NCI-H226 (cell line): ENCODE data around the gene INPP5D.
A peak's percentile ranks its signal among the peaks of the same experiment; 100 is the strongest.

Source experiments
- DNase-seq: peaks from one replicate; pipeline ENCODE4 v3.0.0-alpha.2; 2015

INPP5D gene

GRCh38 chr2:233250568-233250967 is 190.4 kb downstream of the INPP5D start:
- DNase-seq, result no peak

GRCh38 chr2:233250985-233251305 is 190.8 kb downstream of the INPP5D start:
- no peak for DNase-seq

DNA sequence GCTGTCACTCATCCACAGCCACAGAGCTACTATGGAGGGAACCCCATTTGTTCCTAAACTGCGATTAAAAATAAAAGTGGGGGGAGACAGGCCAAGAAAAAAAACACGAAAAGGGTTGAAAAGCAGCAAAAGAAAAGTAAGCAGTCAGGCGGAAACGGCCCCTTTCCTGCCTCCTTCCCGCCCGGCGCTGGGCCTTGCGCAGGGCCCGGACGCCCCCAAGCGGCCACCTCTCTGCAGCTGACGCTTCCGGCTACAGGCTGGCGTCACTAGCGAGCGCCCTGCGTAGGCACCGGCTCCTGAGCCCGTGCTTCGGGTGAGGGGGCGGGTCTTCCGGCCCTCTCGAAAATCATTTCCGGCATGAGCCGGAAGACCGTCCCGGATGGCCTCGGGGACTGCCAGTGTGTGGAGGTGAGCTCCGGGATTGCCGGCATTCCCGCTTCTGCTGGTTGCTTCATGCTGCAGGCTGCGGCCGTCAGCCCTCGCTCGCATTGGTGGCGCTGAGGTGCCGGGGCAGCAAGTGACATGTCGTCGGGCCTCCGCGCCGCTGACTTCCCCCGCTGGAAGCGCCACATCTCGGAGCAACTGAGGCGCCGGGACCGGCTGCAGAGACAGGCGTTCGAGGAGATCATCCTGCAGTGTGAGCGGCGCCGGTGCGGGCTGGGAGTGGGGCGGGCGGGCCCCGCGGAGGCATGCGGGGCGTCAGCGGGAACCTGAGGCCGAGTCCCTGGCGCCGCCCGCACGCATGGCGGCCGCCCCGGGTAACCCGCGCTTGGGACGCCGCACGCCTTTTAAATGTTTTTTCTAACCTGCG is 191.4 kb downstream of the INPP5D start, which contains the start of gene ATG16L1:
Gene ATG16L1 (plus strand): TSS at position 368 of the 811 bp plus-strand sequence. CDS start 155 bp downstream, at position 523.
- DNase-seq, result peak; percentile 94

DNA sequence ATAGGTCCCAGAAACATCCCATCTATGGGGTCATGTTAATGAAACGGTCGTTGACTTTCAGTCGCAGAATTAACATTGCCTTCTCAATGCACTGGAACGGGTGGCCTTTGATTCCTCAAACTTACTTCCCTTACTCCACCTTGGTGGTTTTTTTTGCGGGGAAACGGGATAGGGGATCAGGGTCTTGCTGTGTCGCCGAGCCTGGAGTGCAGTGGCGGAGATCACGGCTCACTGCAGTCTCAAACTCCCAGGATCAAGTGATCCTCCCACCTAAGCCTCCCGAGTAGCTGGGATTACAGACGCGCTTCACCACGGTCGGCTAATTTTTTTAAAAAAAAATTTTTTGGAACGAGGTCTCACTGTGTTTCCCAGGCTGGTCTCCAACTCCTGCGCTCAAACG is 192.1 kb downstream of the INPP5D start:
- no peak for DNase-seq

- DNase-seq, result no peak
Measured at GRCh38 chr2:233255151-233255550, 195.0 kb downstream of the INPP5D start.

- no peak for DNase-seq
Measured at GRCh38 chr2:233256048-233256447, 195.9 kb downstream of the INPP5D start.
